Measurements from ENCODE around the gene ISG20L2. TPM values are rescaled to one million over a fixed set of nuclear protein-coding genes. Genes with fewer than 3 reads are reported as not detected.

Gene ISG20L2
- total RNA-seq, 5 donors from 2014 or later (not counting 1 experiment from before 2014, with no cell fraction given) = 35.3 to 63.7 (median 44.3) TPM

GRCh38 chr1:156684227-156684782, 44.3 kb downstream of the ISG20L2 start:
- CTCF ChIA-PET = interaction anchor here (0.6 to 1.8 kb wide), 5 partner anchors 22 to 244 kb away, joined by 3 to 7 read pairs (median 3); partner anchors contain the start of gene CRABP2 (in 1 of the 2)
- Mint-ChIP-seq H3K4me1 (peaks cover 17 to 19% (median 19%) of the 10 kb centered on the region in 3 donors), H3K4me3 (no peak overlapping the region), H3K9me3 (no peaks in the 10 kb centered on the region), H3K27ac (no peak overlapping the region), H3K36me3 (no peaks in the 10 kb centered on the region), H3K27me3 (peaks cover 25 to 47% of the 10 kb centered on the region in 2 donors)
- H3K27me3 ChIP-seq (replicated peaks in 1 of 2; ENCODE audit: control insufficient read depth in 2 of 2, extremely low read depth in 1 of 2, insufficient read depth in 2 of 2, low read length in 1 of 2) = peaks cover 6 to 66% of the 10 kb centered on the region in 2 experiments
- no peaks in the 10 kb centered on the region for H3K9me3 ChIP-seq
- H3K27ac ChIP-seq (ENCODE audit: low read length) = no peak overlapping the region
- H3K4me1 ChIP-seq (ENCODE audit: control insufficient read depth in 1 of 2, extremely low read depth in 1 of 2, insufficient read depth in 2 of 2, low read length in 2 of 2) = peaks cover 3 to 11% of the 10 kb centered on the region in 2 experiments
- POLR2A ChIA-PET = no interaction called here
- DNase-seq (peak in 3 of 35 experiments; percentile 20 to 47 (median 31)), ATAC-seq (replicated peaks in 1 of 4) (peak; percentile 70 to 86 (median 78))
- WGBS (ENCODE audit: insufficient coverage) = 0% methylated on average over 2 of the region's 5 CpGs
- H3K4me3 ChIP-seq (ENCODE audit: control insufficient read depth in 1 of 2, extremely low read depth in 1 of 2, low read length in 1 of 2) = no peak overlapping the region
- H3K36me3 ChIP-seq (ENCODE audit: control insufficient read depth in 2 of 2, extremely low read depth in 1 of 2, insufficient read depth in 1 of 2, low read length in 1 of 2) = no peaks in the 10 kb centered on the region

GRCh38 chr1:156682166-156682890, 46.2 kb downstream of the ISG20L2 start:
- 100% methylated on average over 1 of the region's 5 CpGs for WGBS (ENCODE audit: insufficient coverage)
- H3K27me3 Mint-ChIP-seq = peaks cover 36 to 56% of the 10 kb centered on the region in 2 donors

GRCh38 chr1:156681196-156681960, 47.2 kb downstream of the ISG20L2 start:
- Histone ChIP-seq H3K27me3 (replicated peaks in 1 of 2; ENCODE audit: control insufficient read depth in 2 of 2, extremely low read depth in 1 of 2, insufficient read depth in 2 of 2, low read length in 1 of 2) (peaks cover 9 to 74% of the 10 kb centered on the region in 2 experiments), H3K4me1 (ENCODE audit: control insufficient read depth in 1 of 2, extremely low read depth in 1 of 2, insufficient read depth in 2 of 2, low read length in 2 of 2) (peaks cover 3 to 24% of the 10 kb centered on the region in 2 experiments), H3K9me3 (no peaks in the 10 kb centered on the region), H3K4me3 (ENCODE audit: control insufficient read depth in 1 of 2, extremely low read depth in 1 of 2, low read length in 1 of 2) (no peak overlapping the region), H3K36me3 (ENCODE audit: control insufficient read depth in 2 of 2, extremely low read depth in 1 of 2, insufficient read depth in 1 of 2, low read length in 1 of 2) (no peaks in the 10 kb centered on the region), H3K27ac (ENCODE audit: low read length) (no peak overlapping the region)
- H3K9me3 Mint-ChIP-seq = no peaks in the 10 kb centered on the region
- H3K27me3 Mint-ChIP-seq = peaks cover 41 to 58% of the 10 kb centered on the region in 2 donors
- ATAC-seq (replicated peaks in 1 of 4) (no peak), DNase-seq (no peak)
- no peak overlapping the region for H3K27ac Mint-ChIP-seq
- POLR2A ChIA-PET = no interaction called here
- CTCF ChIA-PET = no interaction called here
- no peaks in the 10 kb centered on the region for H3K36me3 Mint-ChIP-seq
- WGBS (ENCODE audit: insufficient coverage) = 100% methylated on average over 2 of the region's 8 CpGs
- H3K4me1 Mint-ChIP-seq = peaks cover 28 to 34% (median 30%) of the 10 kb centered on the region in 3 donors
- no peak overlapping the region for H3K4me3 Mint-ChIP-seq

More at GRCh38 chr1:156682166-156682890, 46.2 kb downstream of the ISG20L2 start:
- no peak for ATAC-seq (replicated peaks in 1 of 4)
- H3K4me3 ChIP-seq (ENCODE audit: control insufficient read depth in 1 of 2, extremely low read depth in 1 of 2, low read length in 1 of 2) = no peak overlapping the region
- H3K36me3 Mint-ChIP-seq = no peaks in the 10 kb centered on the region
- H3K4me1 Mint-ChIP-seq = peaks cover 26 to 30% (median 29%) of the 10 kb centered on the region in 3 donors
- DNase-seq = no peak
- H3K36me3 ChIP-seq (ENCODE audit: control insufficient read depth in 2 of 2, extremely low read depth in 1 of 2, insufficient read depth in 1 of 2, low read length in 1 of 2) = no peaks in the 10 kb centered on the region
- H3K27ac ChIP-seq (ENCODE audit: low read length) = no peak overlapping the region
- POLR2A ChIA-PET = no interaction called here
- no peak overlapping the region for H3K27ac Mint-ChIP-seq
- peaks cover 3 to 18% of the 10 kb centered on the region in 2 experiments for H3K4me1 ChIP-seq (ENCODE audit: control insufficient read depth in 1 of 2, extremely low read depth in 1 of 2, insufficient read depth in 2 of 2, low read length in 2 of 2)
- no peaks in the 10 kb centered on the region for H3K9me3 Mint-ChIP-seq
- no peaks in the 10 kb centered on the region for H3K9me3 ChIP-seq
- CTCF ChIA-PET = interaction anchor here in 1 of 2 donors (1.2 kb wide), 1 partner anchor 43 kb away, joined by 3 read pairs; no protein-coding TSS in a partner anchor
- H3K4me3 Mint-ChIP-seq = no peak overlapping the region
- peaks cover 9 to 71% of the 10 kb centered on the region in 2 experiments for H3K27me3 ChIP-seq (replicated peaks in 1 of 2; ENCODE audit: control insufficient read depth in 2 of 2, extremely low read depth in 1 of 2, insufficient read depth in 2 of 2, low read length in 1 of 2)

GRCh38 chr1:156680056-156680455, 48.5 kb downstream of the ISG20L2 start:
- Mint-ChIP-seq H3K27me3 (peaks cover 41 to 67% of the 10 kb centered on the region in 2 donors), H3K36me3 (no peaks in the 10 kb centered on the region), H3K4me3 (no peak overlapping the region), H3K27ac (peak overlapping the region in 1 of 2 donors; percentile 8), H3K4me1 (peaks cover 28 to 34% (median 30%) of the 10 kb centered on the region in 3 donors), H3K9me3 (no peaks in the 10 kb centered on the region)
- H3K4me3 ChIP-seq (ENCODE audit: control insufficient read depth in 1 of 2, extremely low read depth in 1 of 2, low read length in 1 of 2) = no peak overlapping the region
- ATAC-seq (replicated peaks in 1 of 4) = no peak
- no peak overlapping the region for H3K27ac ChIP-seq (ENCODE audit: low read length)
- H3K27me3 ChIP-seq (replicated peaks in 1 of 2; ENCODE audit: control insufficient read depth in 2 of 2, extremely low read depth in 1 of 2, insufficient read depth in 2 of 2, low read length in 1 of 2) = peaks cover 9 to 78% of the 10 kb centered on the region in 2 experiments
- no peak for DNase-seq
- 69% methylated on average over 2 of the region's 2 CpGs for WGBS (ENCODE audit: insufficient coverage)
- H3K36me3 ChIP-seq (ENCODE audit: control insufficient read depth in 2 of 2, extremely low read depth in 1 of 2, insufficient read depth in 1 of 2, low read length in 1 of 2) = no peaks in the 10 kb centered on the region
- no peaks in the 10 kb centered on the region for H3K9me3 ChIP-seq
- H3K4me1 ChIP-seq (ENCODE audit: control insufficient read depth in 1 of 2, extremely low read depth in 1 of 2, insufficient read depth in 2 of 2, low read length in 2 of 2) = peaks cover 3 to 24% of the 10 kb centered on the region in 2 experiments
- ChIA-PET POLR2A (interaction anchor here in 1 of 2 donors (0.6 kb wide), 1 partner anchor 49 kb away, joined by 3 read pairs; the partner anchor contains the start of gene ISG20L2), CTCF (interaction anchor here in 1 of 2 donors (1.0 kb wide), 1 partner anchor 55 kb away, joined by 3 read pairs; no protein-coding TSS in a partner anchor)

GRCh38 chr1:156677616-156678596, 50.7 kb downstream of the ISG20L2 start:
- no peaks in the 10 kb centered on the region for H3K36me3 Mint-ChIP-seq
- peak overlapping the region in 2 of 3 donors; percentile 36 to 43 for H3K4me3 Mint-ChIP-seq
- 9% methylated on average over 11 of the region's 22 CpGs for WGBS (ENCODE audit: insufficient coverage)
- Histone ChIP-seq H3K27ac (ENCODE audit: low read length) (no peak overlapping the region), H3K27me3 (replicated peaks in 1 of 2; ENCODE audit: control insufficient read depth in 2 of 2, extremely low read depth in 1 of 2, insufficient read depth in 2 of 2, low read length in 1 of 2) (peaks cover 9 to 86% of the 10 kb centered on the region in 2 experiments), H3K4me1 (ENCODE audit: control insufficient read depth in 1 of 2, extremely low read depth in 1 of 2, insufficient read depth in 2 of 2, low read length in 2 of 2) (peaks cover 0 to 17% of the 10 kb centered on the region in 2 experiments), H3K9me3 (no peaks in the 10 kb centered on the region), H3K36me3 (ENCODE audit: control insufficient read depth in 2 of 2, extremely low read depth in 1 of 2, insufficient read depth in 1 of 2, low read length in 1 of 2) (no peaks in the 10 kb centered on the region), H3K4me3 (ENCODE audit: control insufficient read depth in 1 of 2, extremely low read depth in 1 of 2, low read length in 1 of 2) (peak overlapping the region in 1 of 2 donors; percentile 3)
- ChIA-PET CTCF (interaction anchor here (0.6 to 1.7 kb wide), 9 partner anchors 9 to 260 kb away, joined by 3 to 6 read pairs (median 4); partner anchors contain the start of genes ISG20L2 (in 1 of the 2) and METTL25B (in 1 of the 2)), POLR2A (interaction anchor here in 1 of 2 donors (0.5 kb wide), 1 partner anchor 16 kb away, joined by 5 read pairs; no protein-coding TSS in a partner anchor)
- peak overlapping the region in 1 of 2 donors; percentile 0 for H3K27ac Mint-ChIP-seq
- no peaks in the 10 kb centered on the region for H3K9me3 Mint-ChIP-seq
- H3K4me1 Mint-ChIP-seq = peaks cover 13 to 18% (median 14%) of the 10 kb centered on the region in 3 donors
- H3K27me3 Mint-ChIP-seq = peaks cover 53 to 81% of the 10 kb centered on the region in 2 donors
- ATAC-seq (replicated peaks in 1 of 4) = peak in 2 of 4 experiments; percentile 57 to 59
- peak in 6 of 35 experiments; percentile 13 to 58 (median 20) for DNase-seq

Measured in T-cell (primary cell).